ENCODE results near the gene C2CD5. TPM values are rescaled to one million over a fixed set of nuclear protein-coding genes. Genes with fewer than 3 reads are reported as not detected.
"Not testable (repeated sequence)": the region's sequence is repeated elsewhere in the genome, so short reads cannot be mapped to it uniquely, and the experiment has no call there.

Gene C2CD5
- total and polyA plus RNA-seq, 7 experiments from 2014 or later, result 13.2 to 58.9 (median 36.5) TPM

- H3K27me3 ChIP-seq (ENCODE audit: control insufficient read depth in 2 of 2, insufficient read depth in 2 of 2, low read length in 2 of 2), result no peaks in the 10 kb centered on the region
- no peaks in the 10 kb centered on the region for H3K36me3 ChIP-seq (ENCODE audit: control insufficient read depth in 2 of 3, insufficient read depth in 3 of 3, low read length in 3 of 3)
- DNase-seq (no peak), ATAC-seq (no peak)
- H3K9me3 Mint-ChIP-seq, result no peaks in the 10 kb centered on the region
- H3K27me3 Mint-ChIP-seq, result peaks cover 0 to 2% (median 0%) of the 10 kb centered on the region in 5 donors
- H3K4me3 Mint-ChIP-seq, result no peak overlapping the region
- H3K4me3 ChIP-seq (ENCODE audit: low read length), result no peak overlapping the region
- intact Hi-C loops (cut with micrococcal nuclease), result no loop called here
- ChIA-PET CTCF (no interaction called here), POLR2A (no interaction called here)
- no peak overlapping the region for H3K27ac Mint-ChIP-seq
- H3K27ac ChIP-seq (ENCODE audit: low read depth, low read length), result no peak overlapping the region
- H3K4me1 Mint-ChIP-seq, result no peaks in the 10 kb centered on the region
- H3K4me1 ChIP-seq (ENCODE audit: control insufficient read depth in 2 of 2, insufficient read depth in 2 of 2, low read length in 2 of 2), result no peaks in the 10 kb centered on the region
- H3K9me3 ChIP-seq (ENCODE audit: control insufficient read depth in 2 of 3, low read length in 3 of 3), result no peaks in the 10 kb centered on the region
- no peaks in the 10 kb centered on the region for H3K36me3 Mint-ChIP-seq
These were observed 31.7 kb upstream of the C2CD5 start for GRCh38 chr12:22576065-22576464.

- Mint-ChIP-seq H3K4me1 (no peaks in the 10 kb centered on the region), H3K9me3 (no peaks in the 10 kb centered on the region), H3K36me3 (no peaks in the 10 kb centered on the region), H3K27ac (no peak overlapping the region), H3K4me3 (no peak overlapping the region), H3K27me3 (peaks cover 0 to 6% (median 0%) of the 10 kb centered on the region in 5 donors)
- H3K27me3 ChIP-seq (ENCODE audit: control insufficient read depth in 2 of 2, insufficient read depth in 2 of 2, low read length in 2 of 2), result no peaks in the 10 kb centered on the region
- ChIA-PET CTCF (no interaction called here), POLR2A (interaction anchor here (0.6 kb wide), 1 partner anchor 506 kb away, joined by 3 read pairs; no protein-coding TSS in a partner anchor)
- intact Hi-C loops (cut with micrococcal nuclease), result no loop called here
- H3K27ac ChIP-seq (ENCODE audit: low read depth, low read length), result no peak overlapping the region
- no peaks in the 10 kb centered on the region for H3K36me3 ChIP-seq (ENCODE audit: control insufficient read depth in 2 of 3, insufficient read depth in 3 of 3, low read length in 3 of 3)
- no peaks in the 10 kb centered on the region for H3K4me1 ChIP-seq (ENCODE audit: control insufficient read depth in 2 of 2, insufficient read depth in 2 of 2, low read length in 2 of 2)
- H3K9me3 ChIP-seq (ENCODE audit: control insufficient read depth in 2 of 3, low read length in 3 of 3), result no peaks in the 10 kb centered on the region
- no peak overlapping the region for H3K4me3 ChIP-seq (ENCODE audit: low read length)
- DNase-seq, result no peak
- ATAC-seq, result no peak
These were observed 30.6 kb upstream of the C2CD5 start for GRCh38 chr12:22574921-22575320.

GRCh38 chr12:22573181-22573580 is 28.8 kb upstream of the C2CD5 start:
- H3K36me3 Mint-ChIP-seq, result no peaks in the 10 kb centered on the region
- no peak for ATAC-seq
- intact Hi-C loops (cut with micrococcal nuclease), result no loop called here
- no peaks in the 10 kb centered on the region for H3K4me1 Mint-ChIP-seq
- H3K9me3 Mint-ChIP-seq, result peaks cover 0 to 2% (median 0%) of the 10 kb centered on the region in 11 donors
- POLR2A ChIA-PET, result no interaction called here
- Histone ChIP-seq H3K27me3 (ENCODE audit: control insufficient read depth in 2 of 2, insufficient read depth in 2 of 2, low read length in 2 of 2) (no peaks in the 10 kb centered on the region), H3K4me1 (ENCODE audit: control insufficient read depth in 2 of 2, insufficient read depth in 2 of 2, low read length in 2 of 2) (no peaks in the 10 kb centered on the region), H3K9me3 (ENCODE audit: control insufficient read depth in 2 of 3, low read length in 3 of 3) (no peaks in the 10 kb centered on the region), H3K4me3 (ENCODE audit: low read length) (no peak overlapping the region), H3K36me3 (ENCODE audit: control insufficient read depth in 2 of 3, insufficient read depth in 3 of 3, low read length in 3 of 3) (no peaks in the 10 kb centered on the region), H3K27ac (ENCODE audit: low read depth, low read length) (no peak overlapping the region)
- peaks cover 0 to 8% (median 0%) of the 10 kb centered on the region in 5 donors for H3K27me3 Mint-ChIP-seq
- no peak overlapping the region for H3K27ac Mint-ChIP-seq
- no peak for DNase-seq
- CTCF ChIA-PET, result no interaction called here
- H3K4me3 Mint-ChIP-seq, result no peak overlapping the region

- no peak overlapping the region for H3K4me3 Mint-ChIP-seq
- Histone ChIP-seq H3K27me3 (ENCODE audit: control insufficient read depth in 2 of 2, insufficient read depth in 2 of 2, low read length in 2 of 2) (no peaks in the 10 kb centered on the region), H3K4me1 (ENCODE audit: control insufficient read depth in 2 of 2, insufficient read depth in 2 of 2, low read length in 2 of 2) (no peaks in the 10 kb centered on the region), H3K36me3 (ENCODE audit: control insufficient read depth in 2 of 3, insufficient read depth in 3 of 3, low read length in 3 of 3) (no peaks in the 10 kb centered on the region), H3K9me3 (ENCODE audit: control insufficient read depth in 2 of 3, low read length in 3 of 3) (no peaks in the 10 kb centered on the region), H3K27ac (ENCODE audit: low read depth, low read length) (no peak overlapping the region), H3K4me3 (ENCODE audit: low read length) (no peak overlapping the region)
- ATAC-seq (no peak), DNase-seq (no peak)
- no peaks in the 10 kb centered on the region for H3K4me1 Mint-ChIP-seq
- H3K27me3 Mint-ChIP-seq, result peaks cover 0 to 8% (median 0%) of the 10 kb centered on the region in 5 donors
- ChIA-PET POLR2A (no interaction called here), CTCF (no interaction called here)
- H3K27ac Mint-ChIP-seq, result no peak overlapping the region
- intact Hi-C loops (cut with micrococcal nuclease), result no loop called here
- H3K9me3 Mint-ChIP-seq, result peaks cover 0 to 2% (median 0%) of the 10 kb centered on the region in 11 donors
- H3K36me3 Mint-ChIP-seq, result no peaks in the 10 kb centered on the region
These were observed 24.9 kb upstream of the C2CD5 start for GRCh38 chr12:22569253-22569652.

- Mint-ChIP-seq H3K4me1 (peaks cover 0 to 5% (median 0%) of the 10 kb centered on the region in 7 donors), H3K4me3 (no peak overlapping the region), H3K36me3 (no peaks in the 10 kb centered on the region), H3K27me3 (peaks cover 0 to 18% (median 0%) of the 10 kb centered on the region in 5 donors), H3K9me3 (no peaks in the 10 kb centered on the region), H3K27ac (no peak overlapping the region)
- CTCF ChIA-PET, result interaction anchor here (1.3 kb wide), 1 partner anchor 33 kb away, joined by 3 read pairs; no protein-coding TSS in a partner anchor
- no peak for ATAC-seq
- H3K9me3 ChIP-seq (ENCODE audit: control insufficient read depth in 2 of 3, low read length in 3 of 3), result no peaks in the 10 kb centered on the region
- H3K36me3 ChIP-seq (ENCODE audit: control insufficient read depth in 2 of 3, insufficient read depth in 3 of 3, low read length in 3 of 3), result no peaks in the 10 kb centered on the region
- POLR2A ChIA-PET, result no interaction called here
- H3K4me3 ChIP-seq (ENCODE audit: low read length), result no peak overlapping the region
- no peak overlapping the region for H3K27ac ChIP-seq (ENCODE audit: low read depth, low read length)
- H3K27me3 ChIP-seq (ENCODE audit: control insufficient read depth in 2 of 2, insufficient read depth in 2 of 2, low read length in 2 of 2), result no peaks in the 10 kb centered on the region
- DNase-seq, result no peak
- intact Hi-C loops (cut with micrococcal nuclease), result no loop called here
- H3K4me1 ChIP-seq (ENCODE audit: control insufficient read depth in 2 of 2, insufficient read depth in 2 of 2, low read length in 2 of 2), result no peaks in the 10 kb centered on the region
These were observed 18.0 kb upstream of the C2CD5 start for GRCh38 chr12:22562036-22563028.

- peaks cover 6 to 20% (median 10%) of the 10 kb centered on the region in 11 donors for H3K9me3 Mint-ChIP-seq
- H3K4me1 ChIP-seq (ENCODE audit: control insufficient read depth in 2 of 2, insufficient read depth in 2 of 2, low read length in 2 of 2); H3K36me3 ChIP-seq (ENCODE audit: control insufficient read depth in 2 of 3, insufficient read depth in 3 of 3, low read length in 3 of 3); CTCF ChIA-PET; ATAC-seq; intact Hi-C loops (cut with micrococcal nuclease); H3K27me3 ChIP-seq (ENCODE audit: control insufficient read depth in 2 of 2, insufficient read depth in 2 of 2, low read length in 2 of 2); H3K4me1 Mint-ChIP-seq; H3K9me3 ChIP-seq (ENCODE audit: control insufficient read depth in 2 of 3, low read length in 3 of 3); DNase-seq; H3K27ac Mint-ChIP-seq; H3K4me3 ChIP-seq (ENCODE audit: low read length); POLR2A ChIA-PET; H3K27ac ChIP-seq (ENCODE audit: low read depth, low read length); H3K4me3 Mint-ChIP-seq: not testable (repeated sequence)
- peaks cover 0 to 13% (median 5%) of the 10 kb centered on the region in 5 donors for H3K36me3 Mint-ChIP-seq
- H3K27me3 Mint-ChIP-seq, result peaks cover 5 to 15% (median 12%) of the 10 kb centered on the region in 5 donors
These were observed 10.4 kb upstream of the C2CD5 start for GRCh38 chr12:22554750-22555149.

GRCh38 chr12:22551624-22552023 is 7.3 kb upstream of the C2CD5 start:
- H3K27ac Mint-ChIP-seq, result no peak overlapping the region
- Histone ChIP-seq H3K9me3 (ENCODE audit: control insufficient read depth in 2 of 3, low read length in 3 of 3) (no peaks in the 10 kb centered on the region), H3K27ac (ENCODE audit: low read depth, low read length) (no peak overlapping the region), H3K27me3 (ENCODE audit: control insufficient read depth in 2 of 2, insufficient read depth in 2 of 2, low read length in 2 of 2) (no peaks in the 10 kb centered on the region), H3K4me3 (ENCODE audit: low read length) (no peak overlapping the region), H3K4me1 (ENCODE audit: control insufficient read depth in 2 of 2, insufficient read depth in 2 of 2, low read length in 2 of 2) (no peaks in the 10 kb centered on the region), H3K36me3 (ENCODE audit: control insufficient read depth in 2 of 3, insufficient read depth in 3 of 3, low read length in 3 of 3) (no peaks in the 10 kb centered on the region)
- no peaks in the 10 kb centered on the region for H3K4me1 Mint-ChIP-seq
- CTCF ChIA-PET, result no interaction called here
- POLR2A ChIA-PET, result no interaction called here
- no peak overlapping the region for H3K4me3 Mint-ChIP-seq
- H3K27me3 Mint-ChIP-seq, result peaks cover 11 to 21% (median 17%) of the 10 kb centered on the region in 5 donors
- peaks cover 0 to 13% (median 5%) of the 10 kb centered on the region in 5 donors for H3K36me3 Mint-ChIP-seq
- no peak for DNase-seq
- no peak for ATAC-seq
- peaks cover 6 to 20% (median 10%) of the 10 kb centered on the region in 11 donors for H3K9me3 Mint-ChIP-seq
- intact Hi-C loops (cut with micrococcal nuclease), result no loop called here

All from naive thymus-derived CD4-positive, alpha-beta T cell (primary cell).